Psoas muscle (tissue), 8 donors: ENCODE measurements around the gene CSN1S1. TPM values are rescaled to one million over a fixed set of nuclear protein-coding genes. Genes with fewer than 3 reads are reported as not detected.
"Not testable (repeated sequence)": the region's sequence is repeated elsewhere in the genome, so short reads cannot be mapped to it uniquely, and the experiment has no call there.

Experiments used
- ATAC-seq, 4 donors: fragments of 200-7000 bp; cut with Tn5 transposase; one replicate each; pipeline ENCODE4 v1.9.1; 2020; ENCODE audit warnings: moderate library complexity in 3 of 4, mild to moderate bottlenecking in 2 of 4
- DNase-seq, 2 donors: peaks; one replicate each; pipeline ENCODE4 v3.0.0-alpha.2; 2020
- H3K27ac ChIP-seq: fragments of 200-600 bp; one replicate; pipeline ENCODE4 v1.8.0; 2022
- H3K27me3 ChIP-seq, 3 donors: fragments of 200-600 bp in 1 of 3; one replicate each; pipeline versions ENCODE4 v1.6.1 to v1.8.0; 2013 to 2022; ENCODE audit warnings: low read length in 2 of 3, mild to moderate bottlenecking in 2 of 3, moderate library complexity in 1 of 3; ENCODE audit not compliant: insufficient read depth in 3 of 3
- H3K36me3 ChIP-seq, 2 donors: fragments of 200-600 bp in 1 of 2; one replicate each; pipeline versions ENCODE4 v1.6.1 to v1.8.0; 2013 to 2022; ENCODE audit warnings: low read depth in 1 of 2, mild to moderate bottlenecking in 1 of 2, moderate library complexity in 1 of 2; ENCODE audit not compliant: insufficient read depth in 1 of 2
- H3K4me1 ChIP-seq: fragments of 200-600 bp; one replicate; pipeline ENCODE4 v1.8.0; 2022
- H3K4me3 ChIP-seq: fragments of 200-600 bp; one replicate; pipeline ENCODE4 v1.8.0; 2022; ENCODE audit warnings: mild to moderate bottlenecking
- H3K9me3 ChIP-seq: fragments of 200-600 bp; one replicate; pipeline ENCODE4 v1.8.0; 2022
- WGBS, 3 donors: extraction: QIAGEN DNeasy Blood & Tissue Kit; methylation state at CpG; one replicate each; pipeline versions ENCODE4 v1.1.6 to v1.1.7; 2013; 5-methylcytosine and 5-hydroxymethylcytosine counted together
- intact Hi-C, 2 donors: fragments of 100-400 bp; cut with DNase I; formaldehyde crosslinking; loops; one replicate each; pipeline versions ENCODE4 v1.11.0 to v1.14.2; 2022
- polyA plus RNA-seq, 3 donors: library from polyadenylated mRNA; stranded (reverse); fragments of 200-250 nt; gene quantifications; one replicate each; pipeline ENCODE4 v1.2.3, GENCODE V29; 2013
- total RNA-seq, 4 donors: library from RNA; stranded (reverse); fragmentation: NEBNext Ultra II Directional in 2 of 4; extraction: Animal tissue kit (Norgen Biotek cat#: 25700) in 2 of 4; gene quantifications; one replicate each; pipeline versions ENCODE4 v1.2.1 to v1.2.4, GENCODE V29; 2021 to 2023
- TF ChIP-seq, protein P1 (sequence below): fragments of 200-600 bp; IDR thresholded peaks from one replicate; pipeline ENCODE4 v1.8.0; 2022; ENCODE audit warnings: antibody characterized with exemption
- donor health status: healthy with polysubstance abuse.
- donor health status: DM: no; HTN: no; CAD: no; lungs with moderate emphysema.
- donor health status: Bipolar disorder and iron deficiency.
- donor health status: healthy.
- donor health status: DM: yes; HTN: yes; CAD: no.
- donor health status: DM: no; HTN: no; CAD: no.
- donor health status: DM: no; HTN: no; CAD: no.
- donor health status: DM: yes; HTN: yes; CAD: no.

The CSN1S1 gene
- total and polyA plus RNA-seq, 7 donors, result not detected

DNA sequence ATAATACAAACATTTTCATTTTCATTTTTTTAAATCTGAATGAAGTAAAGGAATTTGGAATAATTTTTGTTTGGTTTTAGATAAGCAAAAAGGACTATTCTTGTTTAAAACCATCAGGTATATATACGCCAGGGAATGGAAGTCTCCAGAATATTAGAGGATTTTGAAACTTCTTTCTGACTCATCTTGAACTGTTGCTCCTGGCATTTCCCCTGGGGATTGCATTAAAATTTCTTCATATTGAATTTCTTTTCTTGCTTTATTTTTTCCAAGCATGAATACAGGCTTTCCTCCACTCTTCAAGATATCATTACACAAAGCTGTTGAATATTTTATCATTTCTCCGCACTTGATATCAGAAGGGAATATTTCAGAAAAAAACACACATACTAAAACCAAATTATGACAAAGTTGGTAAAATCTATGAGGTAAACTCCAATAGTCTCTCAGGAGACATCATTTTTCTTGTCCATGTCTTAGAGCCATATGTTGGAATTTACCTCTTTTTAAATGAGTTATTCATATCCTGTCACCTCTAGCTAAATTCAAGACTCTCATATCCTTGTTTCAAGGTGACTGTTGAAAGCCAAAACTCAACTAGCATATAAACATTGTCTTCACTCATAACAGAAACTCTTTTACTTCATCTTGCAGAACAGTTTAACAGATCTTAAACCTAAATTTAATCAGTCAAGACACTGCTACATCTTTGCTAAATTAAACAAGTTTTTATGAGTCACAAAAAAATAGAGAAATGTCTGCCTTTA lies 20.7 kb upstream of the CSN1S1 start:
- intact Hi-C loops, result no loop called here
- TF ChIP-seq, protein P1, sequence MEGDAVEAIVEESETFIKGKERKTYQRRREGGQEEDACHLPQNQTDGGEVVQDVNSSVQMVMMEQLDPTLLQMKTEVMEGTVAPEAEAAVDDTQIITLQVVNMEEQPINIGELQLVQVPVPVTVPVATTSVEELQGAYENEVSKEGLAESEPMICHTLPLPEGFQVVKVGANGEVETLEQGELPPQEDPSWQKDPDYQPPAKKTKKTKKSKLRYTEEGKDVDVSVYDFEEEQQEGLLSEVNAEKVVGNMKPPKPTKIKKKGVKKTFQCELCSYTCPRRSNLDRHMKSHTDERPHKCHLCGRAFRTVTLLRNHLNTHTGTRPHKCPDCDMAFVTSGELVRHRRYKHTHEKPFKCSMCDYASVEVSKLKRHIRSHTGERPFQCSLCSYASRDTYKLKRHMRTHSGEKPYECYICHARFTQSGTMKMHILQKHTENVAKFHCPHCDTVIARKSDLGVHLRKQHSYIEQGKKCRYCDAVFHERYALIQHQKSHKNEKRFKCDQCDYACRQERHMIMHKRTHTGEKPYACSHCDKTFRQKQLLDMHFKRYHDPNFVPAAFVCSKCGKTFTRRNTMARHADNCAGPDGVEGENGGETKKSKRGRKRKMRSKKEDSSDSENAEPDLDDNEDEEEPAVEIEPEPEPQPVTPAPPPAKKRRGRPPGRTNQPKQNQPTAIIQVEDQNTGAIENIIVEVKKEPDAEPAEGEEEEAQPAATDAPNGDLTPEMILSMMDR, result no peak
- 71 to 77% (median 71%) methylated on average over 2 of the region's 2 CpGs for WGBS, 3 donors
- DNase-seq, result no peak
- H3K27ac ChIP-seq, result no peak overlapping the region
- no peak for ATAC-seq
- no peaks in the 10 kb centered on the region for H3K36me3 ChIP-seq
- no peak overlapping the region for H3K4me3 ChIP-seq
- no peaks in the 10 kb centered on the region for H3K9me3 ChIP-seq
- no peaks in the 10 kb centered on the region for H3K27me3 ChIP-seq
- no peaks in the 10 kb centered on the region for H3K4me1 ChIP-seq

DNA sequence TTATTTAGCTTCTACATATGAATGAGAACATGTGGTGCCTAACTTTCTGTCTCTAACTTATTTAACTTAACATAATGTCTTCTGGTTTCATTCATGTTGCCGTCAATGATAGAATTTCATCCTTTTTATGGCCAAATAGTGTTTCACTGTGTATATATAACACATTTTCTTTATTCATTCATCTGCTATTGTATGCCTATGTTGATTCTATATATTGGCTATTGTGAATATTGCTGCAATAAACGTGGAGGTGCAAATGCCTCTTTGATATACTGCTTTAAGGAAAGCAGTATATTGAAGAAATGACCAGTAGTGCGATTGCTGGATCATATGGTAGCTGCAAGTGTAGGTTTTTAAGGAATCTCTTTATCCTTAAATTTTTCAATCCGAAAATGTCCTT lies 10.0 kb upstream of the CSN1S1 start:
- intact Hi-C loops, result no loop called here
- TF ChIP-seq, protein P1, result no peak
- WGBS, 3 donors, result 39 to 46% (median 42%) methylated on average over 4 of the region's 4 CpGs
- DNase-seq (no peak), ATAC-seq (no peak)
- Histone ChIP-seq H3K4me3 (no peak overlapping the region), H3K36me3 (no peaks in the 10 kb centered on the region), H3K27ac (no peak overlapping the region), H3K9me3 (no peaks in the 10 kb centered on the region), H3K27me3 (no peaks in the 10 kb centered on the region), H3K4me1 (no peaks in the 10 kb centered on the region)

DNA sequence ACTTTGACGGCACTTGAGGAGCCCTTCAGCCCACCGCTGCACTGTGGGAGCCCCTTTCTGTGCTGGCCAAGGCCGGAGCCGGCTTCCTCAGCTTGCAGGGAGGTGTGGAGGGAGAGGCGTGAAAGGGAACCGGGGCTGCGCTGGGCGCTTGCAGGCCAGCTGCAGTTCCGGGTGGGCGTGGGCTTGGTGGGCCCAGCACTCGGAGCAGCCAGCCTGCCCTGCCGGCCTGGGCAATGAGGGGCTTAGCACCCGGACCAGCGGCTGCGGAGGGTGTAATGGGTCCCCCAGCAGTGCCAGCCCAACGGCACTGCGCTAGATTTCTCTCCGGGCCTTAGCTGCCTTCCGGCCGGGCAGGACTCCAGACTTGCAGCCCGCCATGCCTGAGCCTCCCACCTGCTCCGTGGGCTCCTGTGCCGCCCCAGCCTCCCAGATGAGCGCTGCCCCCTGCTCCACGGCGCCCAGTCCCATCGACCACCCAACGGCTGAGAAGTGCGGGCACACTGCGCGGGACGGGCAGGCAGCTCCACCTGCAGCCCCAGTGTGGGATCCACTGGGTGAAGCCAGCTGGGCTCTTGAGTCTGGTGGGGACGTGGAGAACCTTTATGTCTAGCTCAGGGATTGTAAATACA lies 7.0 kb upstream of the CSN1S1 start:
- DNase-seq, ATAC-seq, intact Hi-C loops, H3K36me3 ChIP-seq, H3K4me1 ChIP-seq, H3K4me3 ChIP-seq, H3K27me3 ChIP-seq, H3K27ac ChIP-seq, H3K9me3 ChIP-seq: not testable (repeated sequence)
- 88 to 93% (median 91%) methylated on average over 26 to 33 of the region's 33 CpGs for WGBS, 3 donors

DNA sequence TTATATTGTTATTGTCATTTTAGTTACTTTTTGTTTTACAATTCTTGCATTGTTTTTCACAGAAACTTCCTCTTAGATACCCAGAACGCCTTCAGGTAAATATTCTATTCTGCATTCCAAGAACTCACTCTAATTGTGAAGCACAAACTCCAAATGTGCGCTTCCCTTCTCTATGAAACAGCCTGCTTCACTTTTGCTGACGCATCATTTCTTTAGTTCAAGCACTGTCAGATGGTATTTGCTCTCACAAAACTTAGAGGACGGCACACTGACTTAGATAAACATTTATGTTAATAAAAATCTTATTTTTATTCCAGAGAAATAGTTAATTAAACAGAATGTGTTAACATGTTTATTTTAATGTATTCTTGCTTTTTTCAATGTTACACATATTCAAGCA lies 3.3 kb downstream of the CSN1S1 start:
- ATAC-seq (no peak), DNase-seq (no peak)
- 71 to 74% (median 74%) methylated on average over 4 of the region's 4 CpGs for WGBS, 3 donors
- intact Hi-C loops, result no loop called here
- no peaks in the 10 kb centered on the region for H3K9me3 ChIP-seq
- no peaks in the 10 kb centered on the region for H3K36me3 ChIP-seq
- no peaks in the 10 kb centered on the region for H3K27me3 ChIP-seq
- TF ChIP-seq, protein P1, result no peak
- H3K4me3 ChIP-seq, result no peak overlapping the region
- H3K4me1 ChIP-seq, result no peaks in the 10 kb centered on the region
- H3K27ac ChIP-seq, result no peak overlapping the region

DNA sequence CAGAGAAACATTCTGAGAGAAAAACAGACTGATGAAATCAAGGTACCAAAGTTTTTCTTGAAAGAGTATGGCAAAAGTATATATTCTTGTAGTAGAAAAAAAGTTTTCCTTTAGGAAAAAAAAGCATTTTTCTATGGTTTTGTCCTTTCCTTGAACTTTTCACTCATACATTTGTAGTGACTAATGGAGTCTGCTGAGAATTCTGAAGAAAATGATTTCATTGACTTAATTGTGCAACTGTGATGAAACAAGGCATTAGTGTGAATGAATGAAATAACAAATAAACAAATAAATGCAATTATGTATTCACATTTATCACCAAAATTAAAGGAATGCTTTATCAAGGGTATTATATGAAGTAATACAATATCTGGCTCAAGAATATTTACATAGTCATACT lies 5.7 kb downstream of the CSN1S1 start:
- TF ChIP-seq, protein P1, result no peak
- Histone ChIP-seq H3K27ac (no peak overlapping the region), H3K36me3 (no peaks in the 10 kb centered on the region), H3K4me3 (no peak overlapping the region), H3K27me3 (no peaks in the 10 kb centered on the region), H3K4me1 (no peaks in the 10 kb centered on the region), H3K9me3 (no peaks in the 10 kb centered on the region)
- DNase-seq (no peak), ATAC-seq (no peak)
- intact Hi-C loops, result no loop called here
